DOHH2 (cell line): ENCODE measurements around the gene PAPLN.

Source experiments
- EZH2phosphoT487 ChIP-seq: fragments of 200-600 bp; sonication (generic); IDR thresholded peaks from 2 replicates; pipeline ENCODE4 v1.6.1; 2017; ENCODE audit warnings: borderline replicate concordance, mild to moderate bottlenecking, antibody characterized with exemption, low read length, moderate library complexity, mixed read lengths
- TF ChIP-seq, protein P1 (sequence below): fragments of 200-600 bp; sonication (generic); IDR thresholded peaks from one replicate; pipeline ENCODE4 v1.5.1; 2014; ENCODE audit warnings: antibody characterized with exemption, mild to moderate bottlenecking, low read depth, low read length; ENCODE audit not compliant: poor library complexity, severe bottlenecking

DNA sequence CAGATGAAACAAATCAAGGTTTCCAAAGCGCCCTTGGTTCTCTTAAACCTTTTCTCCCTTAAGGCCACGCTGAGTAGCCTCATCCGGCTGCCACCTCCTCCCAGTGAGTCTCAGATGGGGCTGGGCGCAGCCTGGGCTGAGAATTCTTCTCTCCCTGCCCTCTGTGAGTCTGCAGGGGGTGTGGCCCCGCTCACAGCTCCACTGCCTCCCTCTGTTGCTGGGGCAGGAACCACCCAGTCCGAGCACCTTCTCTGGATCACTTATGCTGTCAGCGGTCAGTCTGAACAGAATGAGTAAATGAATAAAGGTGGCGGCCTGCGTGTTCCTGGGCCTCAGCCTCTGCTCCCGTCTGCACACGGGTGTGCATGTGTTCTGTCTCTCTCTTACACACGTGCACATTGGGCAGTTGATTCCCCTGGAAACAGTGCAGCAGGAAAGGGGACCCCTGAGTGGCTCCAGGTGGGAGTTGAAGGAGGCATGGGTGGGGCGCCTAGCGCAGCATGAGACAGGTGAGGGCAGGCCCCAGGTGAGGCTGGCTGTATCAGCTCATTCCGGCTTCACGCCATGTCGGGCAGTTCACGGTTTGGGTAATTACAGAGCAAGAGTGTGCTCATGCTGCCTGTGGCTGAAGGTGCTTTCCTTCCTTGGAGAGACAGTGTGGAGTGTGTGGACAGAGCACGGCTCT, 4.3 kb downstream of the PAPLN start:
- TF ChIP-seq, protein P1, sequence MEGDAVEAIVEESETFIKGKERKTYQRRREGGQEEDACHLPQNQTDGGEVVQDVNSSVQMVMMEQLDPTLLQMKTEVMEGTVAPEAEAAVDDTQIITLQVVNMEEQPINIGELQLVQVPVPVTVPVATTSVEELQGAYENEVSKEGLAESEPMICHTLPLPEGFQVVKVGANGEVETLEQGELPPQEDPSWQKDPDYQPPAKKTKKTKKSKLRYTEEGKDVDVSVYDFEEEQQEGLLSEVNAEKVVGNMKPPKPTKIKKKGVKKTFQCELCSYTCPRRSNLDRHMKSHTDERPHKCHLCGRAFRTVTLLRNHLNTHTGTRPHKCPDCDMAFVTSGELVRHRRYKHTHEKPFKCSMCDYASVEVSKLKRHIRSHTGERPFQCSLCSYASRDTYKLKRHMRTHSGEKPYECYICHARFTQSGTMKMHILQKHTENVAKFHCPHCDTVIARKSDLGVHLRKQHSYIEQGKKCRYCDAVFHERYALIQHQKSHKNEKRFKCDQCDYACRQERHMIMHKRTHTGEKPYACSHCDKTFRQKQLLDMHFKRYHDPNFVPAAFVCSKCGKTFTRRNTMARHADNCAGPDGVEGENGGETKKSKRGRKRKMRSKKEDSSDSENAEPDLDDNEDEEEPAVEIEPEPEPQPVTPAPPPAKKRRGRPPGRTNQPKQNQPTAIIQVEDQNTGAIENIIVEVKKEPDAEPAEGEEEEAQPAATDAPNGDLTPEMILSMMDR: no peak
- no peak for TF ChIP-seq EZH2phosphoT487
